ENCODE measurements around the gene EPHA3. TPM values are rescaled to one million over a fixed set of nuclear protein-coding genes. Genes with fewer than 3 reads are reported as not detected.

Gene EPHA3
- total RNA-seq, 4 donors from 2014 or later = 13.1 to 25.8 (median 21.2) TPM

- DNase-seq (ENCODE audit: extremely low spot score) = no peak
- TF ChIP-seq POLR2AphosphoS5 (IDR thresholded peaks at IDR 0.05) (no peak), POLR2A (IDR thresholded peaks at IDR 0.05; ENCODE audit: low read depth) (no peak), EP300 (IDR thresholded peaks at IDR 0.05) (no peak)
- TF ChIP-seq, protein P1, sequence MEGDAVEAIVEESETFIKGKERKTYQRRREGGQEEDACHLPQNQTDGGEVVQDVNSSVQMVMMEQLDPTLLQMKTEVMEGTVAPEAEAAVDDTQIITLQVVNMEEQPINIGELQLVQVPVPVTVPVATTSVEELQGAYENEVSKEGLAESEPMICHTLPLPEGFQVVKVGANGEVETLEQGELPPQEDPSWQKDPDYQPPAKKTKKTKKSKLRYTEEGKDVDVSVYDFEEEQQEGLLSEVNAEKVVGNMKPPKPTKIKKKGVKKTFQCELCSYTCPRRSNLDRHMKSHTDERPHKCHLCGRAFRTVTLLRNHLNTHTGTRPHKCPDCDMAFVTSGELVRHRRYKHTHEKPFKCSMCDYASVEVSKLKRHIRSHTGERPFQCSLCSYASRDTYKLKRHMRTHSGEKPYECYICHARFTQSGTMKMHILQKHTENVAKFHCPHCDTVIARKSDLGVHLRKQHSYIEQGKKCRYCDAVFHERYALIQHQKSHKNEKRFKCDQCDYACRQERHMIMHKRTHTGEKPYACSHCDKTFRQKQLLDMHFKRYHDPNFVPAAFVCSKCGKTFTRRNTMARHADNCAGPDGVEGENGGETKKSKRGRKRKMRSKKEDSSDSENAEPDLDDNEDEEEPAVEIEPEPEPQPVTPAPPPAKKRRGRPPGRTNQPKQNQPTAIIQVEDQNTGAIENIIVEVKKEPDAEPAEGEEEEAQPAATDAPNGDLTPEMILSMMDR (IDR thresholded peaks at IDR 0.05) = no peak
- H3K27ac ChIP-seq (replicated peaks in 1 of 4) = no peak overlapping the region
- no peaks in the 10 kb centered on the region for H3K36me3 ChIP-seq
- WGBS = 79% methylated on average over 3 of the region's 3 CpGs
- H3K27me3 ChIP-seq = no peaks in the 10 kb centered on the region
- no peaks in the 10 kb centered on the region for H3K4me1 ChIP-seq
- intact Hi-C loops (cut with DNase I) = no loop called here
- H3K4me3 ChIP-seq = no peak overlapping the region
- H3K9me3 ChIP-seq = no peaks in the 10 kb centered on the region
Measured at GRCh38 chr3:89436846-89437245, 329.4 kb downstream of the EPHA3 start.

DNA sequence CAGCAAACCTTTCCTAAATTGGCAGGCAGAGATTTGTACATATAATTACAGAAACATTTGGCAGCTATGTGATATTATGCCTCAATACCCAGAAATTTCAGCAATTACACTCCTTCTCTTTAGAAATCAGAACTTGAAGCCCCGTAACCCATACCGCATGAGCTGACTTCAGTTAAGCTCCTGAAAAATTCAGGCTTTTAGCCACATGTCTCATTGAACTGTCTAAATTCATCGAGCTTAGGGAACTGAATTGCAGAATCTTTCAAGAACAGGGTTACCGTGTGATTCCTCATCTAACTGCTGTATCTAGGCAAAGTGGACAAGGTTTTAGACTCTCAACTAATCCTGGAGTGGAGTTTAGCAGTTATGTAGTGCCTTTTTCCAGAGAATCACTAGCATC lies 333.0 kb downstream of the EPHA3 start:
- DNase-seq (ENCODE audit: extremely low spot score) = no peak
- Histone ChIP-seq H3K27ac (replicated peaks in 1 of 4) (no peak overlapping the region), H3K4me1 (no peaks in the 10 kb centered on the region), H3K36me3 (no peaks in the 10 kb centered on the region), H3K9me3 (no peaks in the 10 kb centered on the region), H3K4me3 (no peak overlapping the region), H3K27me3 (no peaks in the 10 kb centered on the region)
- 81% methylated on average over 4 of the region's 4 CpGs for WGBS
- intact Hi-C loops (cut with DNase I) = no loop called here
- TF ChIP-seq POLR2A (IDR thresholded peaks at IDR 0.05; ENCODE audit: low read depth) (no peak), POLR2AphosphoS5 (IDR thresholded peaks at IDR 0.05) (no peak), EP300 (IDR thresholded peaks at IDR 0.05) (no peak)
- TF ChIP-seq, protein P1 (IDR thresholded peaks at IDR 0.05) = no peak

GRCh38 chr3:89441141-89441540 lies 333.7 kb downstream of the EPHA3 start:
- H3K27ac ChIP-seq (replicated peaks in 1 of 4) = no peak overlapping the region
- no peaks in the 10 kb centered on the region for H3K4me1 ChIP-seq
- no peaks in the 10 kb centered on the region for H3K36me3 ChIP-seq
- H3K9me3 ChIP-seq = no peaks in the 10 kb centered on the region
- DNase-seq (ENCODE audit: extremely low spot score) = no peak
- no peaks in the 10 kb centered on the region for H3K27me3 ChIP-seq
- TF ChIP-seq POLR2A (IDR thresholded peaks at IDR 0.05; ENCODE audit: low read depth) (no peak), POLR2AphosphoS5 (IDR thresholded peaks at IDR 0.05) (no peak), EP300 (IDR thresholded peaks at IDR 0.05) (no peak)
- TF ChIP-seq, protein P1 (IDR thresholded peaks at IDR 0.05) = no peak
- no peak overlapping the region for H3K4me3 ChIP-seq
- intact Hi-C loops (cut with DNase I) = no loop called here

GRCh38 chr3:89446593-89446992 lies 339.2 kb downstream of the EPHA3 start:
- Histone ChIP-seq H3K27me3 (no peaks in the 10 kb centered on the region), H3K27ac (replicated peaks in 1 of 4) (peak overlapping the region in 1 of 4 donors; percentile 24), H3K9me3 (no peaks in the 10 kb centered on the region), H3K4me1 (no peaks in the 10 kb centered on the region), H3K36me3 (no peaks in the 10 kb centered on the region), H3K4me3 (no peak overlapping the region)
- no peak for DNase-seq (ENCODE audit: extremely low spot score)
- intact Hi-C loops (cut with DNase I) = no loop called here
- WGBS = 97% methylated on average over 1 of the region's 1 CpG
- TF ChIP-seq EP300 (IDR thresholded peaks at IDR 0.05) (no peak), POLR2A (IDR thresholded peaks at IDR 0.05; ENCODE audit: low read depth) (no peak), POLR2AphosphoS5 (IDR thresholded peaks at IDR 0.05) (no peak)
- TF ChIP-seq, protein P1 (IDR thresholded peaks at IDR 0.05) = no peak

- H3K4me1 ChIP-seq = no peaks in the 10 kb centered on the region
- no peak for DNase-seq (ENCODE audit: extremely low spot score)
- no peaks in the 10 kb centered on the region for H3K36me3 ChIP-seq
- H3K4me3 ChIP-seq = no peak overlapping the region
- H3K27me3 ChIP-seq = no peaks in the 10 kb centered on the region
- peak overlapping the region in 1 of 4 donors; percentile 24 for H3K27ac ChIP-seq (replicated peaks in 1 of 4)
- TF ChIP-seq POLR2AphosphoS5 (IDR thresholded peaks at IDR 0.05) (no peak), POLR2A (IDR thresholded peaks at IDR 0.05; ENCODE audit: low read depth) (no peak), EP300 (IDR thresholded peaks at IDR 0.05) (no peak)
- TF ChIP-seq, protein P1 (IDR thresholded peaks at IDR 0.05) = no peak
- intact Hi-C loops (cut with DNase I) = no loop called here
- H3K9me3 ChIP-seq = no peaks in the 10 kb centered on the region
- 68% methylated on average over 1 of the region's 1 CpG for WGBS
Measured at GRCh38 chr3:89447243-89447642, 339.8 kb downstream of the EPHA3 start.
